Neural cell (in vitro differentiated cells): ENCODE data around the gene TBATA. TPM values are rescaled to one million over a fixed set of nuclear protein-coding genes. Genes with fewer than 3 reads are reported as not detected.

ENCODE experiments used
- H2AFZ ChIP-seq: fragments of 200-600, 300-800 bp; sonication (generic), shearing (Covaris generic); 2 replicates; pipeline ENCODE4 v1.6.0; 2014; ENCODE audit warnings: low read depth, mild to moderate bottlenecking, antibody characterized with exemption, low read length, moderate library complexity
- H3F3A ChIP-seq: fragments of 200-600 bp; shearing (Covaris generic); 2 replicates; pipeline ENCODE4 v1.6.1; 2016; ENCODE audit warnings: mild to moderate bottlenecking, moderate library complexity, mixed read lengths, antibody characterized with exemption, low read length; ENCODE audit not compliant: insufficient read depth, poor library complexity, severe bottlenecking
- H3K27ac ChIP-seq: fragments of 200-600, 300-800 bp; sonication (generic), shearing (Covaris generic); 2 replicates; pipeline ENCODE4 v1.5.1; 2014; ENCODE audit warnings: mild to moderate bottlenecking, low read length, moderate library complexity
- H3K27me3 ChIP-seq: fragments of 300-800, 200-600 bp; sonication (generic), shearing (Covaris generic); 2 replicates; pipeline ENCODE4 v1.6.0; 2014; ENCODE audit warnings: mild to moderate bottlenecking, low read depth, low read length, moderate library complexity; ENCODE audit not compliant: insufficient read depth
- H3K36me3 ChIP-seq: fragments of 300-800, 200-600 bp; sonication (generic), shearing (Covaris generic); 2 replicates; pipeline ENCODE4 v1.5.1; 2014; ENCODE audit warnings: mild to moderate bottlenecking, antibody characterized with exemption, low read length, moderate library complexity; ENCODE audit not compliant: insufficient read depth
- H3K4me2 ChIP-seq: fragments of 300-800, 200-600 bp; sonication (generic), shearing (Covaris generic); 2 replicates; pipeline ENCODE4 v1.6.0; 2014; ENCODE audit warnings: mild to moderate bottlenecking, low read length
- H3K4me3 ChIP-seq: fragments of 300-800, 200-600 bp; sonication (generic), shearing (Covaris generic); 2 replicates; pipeline ENCODE4 v1.5.1; 2014; ENCODE audit warnings: mild to moderate bottlenecking, low read length, moderate library complexity
- H3K79me2 ChIP-seq: fragments of 200-600 bp; shearing (Covaris generic); replicated peaks from 2 replicates; pipeline ENCODE4 v1.6.0; 2014; ENCODE audit warnings: mild to moderate bottlenecking, low read length, moderate library complexity; ENCODE audit not compliant: insufficient read depth
- H3K9ac ChIP-seq: fragments of 300-800, 200-600 bp; sonication (generic), shearing (Covaris generic); 2 replicates; pipeline ENCODE4 v1.6.1; 2016; ENCODE audit warnings: mild to moderate bottlenecking, low read length, mixed read lengths
- H3K9me2 ChIP-seq: fragments of 200-600 bp; shearing (Covaris generic); 2 replicates; pipeline ENCODE4 v1.6.1; 2016; ENCODE audit warnings: mild to moderate bottlenecking, low read length, mixed read lengths; ENCODE audit not compliant: insufficient read depth
- H3K9me3 ChIP-seq: fragments of 200-600, 300-800 bp; sonication (generic), shearing (Covaris generic); 2 replicates; pipeline ENCODE4 v1.6.1; 2016; ENCODE audit warnings: mild to moderate bottlenecking, mixed run types, low read length, moderate library complexity, mixed read lengths
- H4K20me1 ChIP-seq: fragments of 200-600 bp; shearing (Covaris generic); 2 replicates; pipeline ENCODE4 v1.6.1; 2016; ENCODE audit warnings: mild to moderate bottlenecking, mixed run types; ENCODE audit not compliant: insufficient read depth
- EP300 ChIP-seq: fragments of 450-650 bp; conservative IDR thresholded peaks from 2 replicates; pipeline ENCODE4 v1.6.1; 2014; ENCODE audit warnings: antibody characterized with exemption, mild to moderate bottlenecking, moderate library complexity; ENCODE audit not compliant: poor library complexity, severe bottlenecking
- EZH2 ChIP-seq: fragments of 200-600, 300-800 bp; shearing (Covaris generic), sonication (generic); IDR thresholded peaks from 2 replicates; pipeline ENCODE4 v1.6.1; 2014; ENCODE audit warnings: antibody characterized with exemption, low read length, borderline replicate concordance, mild to moderate bottlenecking; ENCODE audit not compliant: insufficient read depth, poor library complexity, severe bottlenecking
- MXI1 ChIP-seq: fragments of 450-650 bp; conservative IDR thresholded peaks from 2 replicates; pipeline ENCODE4 v1.6.1; 2014; ENCODE audit warnings: antibody characterized with exemption, mild to moderate bottlenecking; ENCODE audit not compliant: poor library complexity, severe bottlenecking
- POLR2AphosphoS5 ChIP-seq: IDR thresholded peaks from 2 replicates; pipeline ENCODE4 v1.6.1; 2012
- RAD21 ChIP-seq: fragments of 450-650 bp; conservative IDR thresholded peaks from 2 replicates; pipeline ENCODE4 v1.6.1; 2014; ENCODE audit warnings: antibody characterized with exemption, mild to moderate bottlenecking, moderate library complexity
- SMC3 ChIP-seq: fragments of 450-650 bp; conservative IDR thresholded peaks from 2 replicates; pipeline ENCODE4 v1.6.1; 2014; ENCODE audit warnings: antibody characterized with exemption, mild to moderate bottlenecking, moderate library complexity; ENCODE audit not compliant: poor library complexity
- TAF1 ChIP-seq: IDR thresholded peaks from 2 replicates; pipeline ENCODE4 v1.6.1; 2012; ENCODE audit warnings: low read depth
- polyA plus RNA-seq: library from polyadenylated mRNA; depleted of rRNA; stranded (reverse); fragments of >200 nt; gene quantifications from 2 replicates; pipeline ENCODE4 v1.2.3, GENCODE V29; 2014
- TF ChIP-seq, protein P1 (sequence below): IDR thresholded peaks from 2 replicates; pipeline ENCODE4 v1.6.1; 2012; ENCODE audit warnings: borderline replicate concordance
- TF ChIP-seq, protein P2 (sequence below): fragments of 450-650 bp; IDR thresholded peaks from 2 replicates; pipeline ENCODE4 v1.5.1; 2014; ENCODE audit warnings: antibody characterized with exemption, mild to moderate bottlenecking, moderate library complexity; ENCODE audit not compliant: poor library complexity, severe bottlenecking

Gene TBATA
- polyA plus RNA-seq, 1 donor from 2014 or later: not detected

DNA sequence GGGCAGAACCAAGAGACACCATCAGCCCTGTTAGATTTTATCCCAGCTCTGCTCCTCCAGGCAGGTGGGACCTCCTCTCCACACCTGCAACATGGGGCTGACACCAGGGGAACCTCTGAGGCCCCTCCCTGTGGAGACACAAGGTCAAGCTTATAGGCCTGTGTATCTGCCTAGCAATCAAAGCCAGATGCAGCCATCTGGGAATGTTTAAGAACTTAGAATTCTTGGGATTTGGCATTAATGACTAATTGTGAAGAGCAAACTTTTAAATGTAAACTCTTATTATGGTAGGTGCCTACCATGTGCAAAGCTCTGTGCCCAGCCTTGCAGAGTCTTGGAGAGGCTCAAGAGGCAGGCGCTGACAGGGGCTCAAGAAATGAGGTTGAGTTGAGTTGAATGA lies 52.1 kb downstream of the TBATA start:
- H3K9me3 ChIP-seq: no peaks in the 10 kb centered on the region

DNA sequence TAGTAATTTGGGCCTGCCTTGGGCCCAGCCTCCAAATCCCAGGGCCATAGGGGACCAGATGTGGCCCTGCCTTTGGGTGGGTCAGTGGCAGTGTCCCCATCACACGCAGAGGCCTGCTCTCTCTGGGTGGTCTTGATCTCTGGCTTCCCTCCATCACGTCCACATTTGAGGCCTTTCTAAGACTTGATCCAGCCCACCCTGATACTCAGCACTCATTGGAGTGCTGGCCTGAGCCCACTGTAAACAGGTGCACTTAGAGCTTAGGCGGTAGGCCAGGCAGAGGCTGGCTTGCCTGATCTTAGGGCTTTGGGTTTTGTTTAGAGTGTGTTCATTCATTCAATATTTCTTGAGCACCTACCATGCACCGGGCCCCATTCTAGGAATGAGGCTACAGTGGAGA lies 52.6 kb downstream of the TBATA start:
- Histone ChIP-seq H3K36me3 (no peaks in the 10 kb centered on the region), H3K27ac (no peak overlapping the region), H3F3A (no peaks in the 10 kb centered on the region), H4K20me1 (no peaks in the 10 kb centered on the region), H2AFZ (no peak overlapping the region), H3K9me2 (no peaks in the 10 kb centered on the region), H3K27me3 (no peaks in the 10 kb centered on the region), H3K4me3 (no peak overlapping the region), H3K9ac (no peak overlapping the region), H3K79me2 (no peaks in the 10 kb centered on the region), H3K9me3 (no peaks in the 10 kb centered on the region), H3K4me2 (no peak overlapping the region)
- TF ChIP-seq, protein P1, sequence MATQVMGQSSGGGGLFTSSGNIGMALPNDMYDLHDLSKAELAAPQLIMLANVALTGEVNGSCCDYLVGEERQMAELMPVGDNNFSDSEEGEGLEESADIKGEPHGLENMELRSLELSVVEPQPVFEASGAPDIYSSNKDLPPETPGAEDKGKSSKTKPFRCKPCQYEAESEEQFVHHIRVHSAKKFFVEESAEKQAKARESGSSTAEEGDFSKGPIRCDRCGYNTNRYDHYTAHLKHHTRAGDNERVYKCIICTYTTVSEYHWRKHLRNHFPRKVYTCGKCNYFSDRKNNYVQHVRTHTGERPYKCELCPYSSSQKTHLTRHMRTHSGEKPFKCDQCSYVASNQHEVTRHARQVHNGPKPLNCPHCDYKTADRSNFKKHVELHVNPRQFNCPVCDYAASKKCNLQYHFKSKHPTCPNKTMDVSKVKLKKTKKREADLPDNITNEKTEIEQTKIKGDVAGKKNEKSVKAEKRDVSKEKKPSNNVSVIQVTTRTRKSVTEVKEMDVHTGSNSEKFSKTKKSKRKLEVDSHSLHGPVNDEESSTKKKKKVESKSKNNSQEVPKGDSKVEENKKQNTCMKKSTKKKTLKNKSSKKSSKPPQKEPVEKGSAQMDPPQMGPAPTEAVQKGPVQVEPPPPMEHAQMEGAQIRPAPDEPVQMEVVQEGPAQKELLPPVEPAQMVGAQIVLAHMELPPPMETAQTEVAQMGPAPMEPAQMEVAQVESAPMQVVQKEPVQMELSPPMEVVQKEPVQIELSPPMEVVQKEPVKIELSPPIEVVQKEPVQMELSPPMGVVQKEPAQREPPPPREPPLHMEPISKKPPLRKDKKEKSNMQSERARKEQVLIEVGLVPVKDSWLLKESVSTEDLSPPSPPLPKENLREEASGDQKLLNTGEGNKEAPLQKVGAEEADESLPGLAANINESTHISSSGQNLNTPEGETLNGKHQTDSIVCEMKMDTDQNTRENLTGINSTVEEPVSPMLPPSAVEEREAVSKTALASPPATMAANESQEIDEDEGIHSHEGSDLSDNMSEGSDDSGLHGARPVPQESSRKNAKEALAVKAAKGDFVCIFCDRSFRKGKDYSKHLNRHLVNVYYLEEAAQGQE: no peak
- TF ChIP-seq EZH2 (no peak), MXI1 (no peak), TAF1 (no peak), SMC3 (no peak), POLR2AphosphoS5 (no peak), RAD21 (no peak), EP300 (no peak)
- TF ChIP-seq, protein P2, sequence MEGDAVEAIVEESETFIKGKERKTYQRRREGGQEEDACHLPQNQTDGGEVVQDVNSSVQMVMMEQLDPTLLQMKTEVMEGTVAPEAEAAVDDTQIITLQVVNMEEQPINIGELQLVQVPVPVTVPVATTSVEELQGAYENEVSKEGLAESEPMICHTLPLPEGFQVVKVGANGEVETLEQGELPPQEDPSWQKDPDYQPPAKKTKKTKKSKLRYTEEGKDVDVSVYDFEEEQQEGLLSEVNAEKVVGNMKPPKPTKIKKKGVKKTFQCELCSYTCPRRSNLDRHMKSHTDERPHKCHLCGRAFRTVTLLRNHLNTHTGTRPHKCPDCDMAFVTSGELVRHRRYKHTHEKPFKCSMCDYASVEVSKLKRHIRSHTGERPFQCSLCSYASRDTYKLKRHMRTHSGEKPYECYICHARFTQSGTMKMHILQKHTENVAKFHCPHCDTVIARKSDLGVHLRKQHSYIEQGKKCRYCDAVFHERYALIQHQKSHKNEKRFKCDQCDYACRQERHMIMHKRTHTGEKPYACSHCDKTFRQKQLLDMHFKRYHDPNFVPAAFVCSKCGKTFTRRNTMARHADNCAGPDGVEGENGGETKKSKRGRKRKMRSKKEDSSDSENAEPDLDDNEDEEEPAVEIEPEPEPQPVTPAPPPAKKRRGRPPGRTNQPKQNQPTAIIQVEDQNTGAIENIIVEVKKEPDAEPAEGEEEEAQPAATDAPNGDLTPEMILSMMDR: no peak

More for the DNA sequence above, 52.1 kb downstream of the TBATA start:
- no peak overlapping the region for H3K4me2 ChIP-seq
- no peak overlapping the region for H2AFZ ChIP-seq
- no peaks in the 10 kb centered on the region for H3K27me3 ChIP-seq
- H3K4me3 ChIP-seq: no peak overlapping the region
- no peaks in the 10 kb centered on the region for H3F3A ChIP-seq
- no peaks in the 10 kb centered on the region for H4K20me1 ChIP-seq
- H3K9me2 ChIP-seq: no peaks in the 10 kb centered on the region
- no peaks in the 10 kb centered on the region for H3K36me3 ChIP-seq
- no peak overlapping the region for H3K9ac ChIP-seq
- TF ChIP-seq RAD21: no peak
- no peak for TF ChIP-seq SMC3
- no peaks in the 10 kb centered on the region for H3K79me2 ChIP-seq
- H3K27ac ChIP-seq: no peak overlapping the region

DNA sequence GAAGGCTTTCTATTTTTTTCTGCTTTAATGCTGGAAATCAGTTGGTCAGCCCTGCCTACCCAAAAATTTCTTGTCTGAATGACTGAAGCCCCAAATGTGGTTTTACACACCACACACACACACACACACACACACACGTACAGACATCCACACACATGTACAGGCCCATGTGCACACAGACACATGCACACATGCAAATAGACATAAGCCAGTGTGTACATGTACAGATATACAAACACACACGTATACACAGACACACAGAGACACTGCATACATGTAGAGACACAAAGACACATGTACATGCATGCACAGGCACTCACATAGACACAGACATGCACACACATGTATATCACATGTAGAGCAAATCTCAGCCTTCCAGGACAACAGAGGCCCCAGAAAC lies 54.2 kb downstream of the TBATA start:
- no peak overlapping the region for H3K4me3 ChIP-seq
- H3K27ac ChIP-seq: no peak overlapping the region
- no peaks in the 10 kb centered on the region for H3K36me3 ChIP-seq
- no peak overlapping the region for H2AFZ ChIP-seq
- TF ChIP-seq MXI1: no peak
- TF ChIP-seq TAF1: no peak
- TF ChIP-seq EZH2: no peak
- H3K27me3 ChIP-seq: no peaks in the 10 kb centered on the region
- no peaks in the 10 kb centered on the region for H3K79me2 ChIP-seq
- no peaks in the 10 kb centered on the region for H3K9me3 ChIP-seq
- no peak overlapping the region for H3K4me2 ChIP-seq
- no peaks in the 10 kb centered on the region for H3F3A ChIP-seq
- no peaks in the 10 kb centered on the region for H3K9me2 ChIP-seq
- H3K9ac ChIP-seq: no peak overlapping the region
- H4K20me1 ChIP-seq: no peaks in the 10 kb centered on the region
